A549 (cell line): ENCODE results near the gene DUSP28. TPM values are rescaled to one million over a fixed set of nuclear protein-coding genes. Genes with fewer than 3 reads are reported as not detected.

Experiments used
- ATAC-seq, 2 experiments: fragments of 200-7000 bp in 1 of 2; fragments of >200 bp in 1 of 2; cut with Nextera tagmentation in 1 of 2; cut with Tn5 transposase in 1 of 2; 3 replicates each; pipeline versions ENCODE4 v1.8.0 to v1.9.1; 2018 to 2020; ENCODE audit warnings: mild to moderate bottlenecking in 1 of 2, moderate library complexity in 1 of 2
- CTCF ChIA-PET: fragments of 300-600 bp; sonication (Branson Sonifier 250); formaldehyde crosslinking; extraction: SDS; loops from one replicate; lab custom pipeline; 2021; ENCODE audit warnings: antibody characterized with exemption, inconsistent platforms; lab: Yijun Ruan, JAX
- POLR2A ChIA-PET: fragments of 350-600 bp; formaldehyde crosslinking; extraction: SDS; loops from one replicate; lab custom pipeline; 2021; ENCODE audit warnings: antibody characterized with exemption, inconsistent platforms; lab: Yijun Ruan, JAX
- DNase-seq, 2 experiments: peaks; one replicate each; pipeline versions ENCODE4 v3.0.0 to v3.0.0-alpha.2; 2011 to 2016; ENCODE audit warnings: low read depth in 1 of 2, low spot score in 1 of 2
- FAIRE-seq: peaks from 2 replicates; lab custom pipeline; 2011; peaks lifted over from hg19 to GRCh38; lab: Jason Lieb, UNC
- H3K27ac ChIP-seq, 2 experiments: fragments of >200 bp; sonication (Bioruptor Twin); formaldehyde crosslinking; 3 replicates each; pipeline ENCODE4 v1.5.1; 2016 to 2017
- H3K4me1 ChIP-seq: fragments of >200 bp; sonication (Bioruptor Twin); formaldehyde crosslinking; 3 replicates; pipeline ENCODE4 v1.6.1; 2016
- H3K4me2 ChIP-seq: fragments of >200 bp; sonication (Bioruptor Twin); formaldehyde crosslinking; 3 replicates; pipeline ENCODE4 v1.6.1; 2016
- H3K4me3 ChIP-seq: fragments of >200 bp; sonication (Bioruptor Twin); formaldehyde crosslinking; 3 replicates; pipeline ENCODE4 v1.5.1; 2016
- H3K9me3 ChIP-seq: fragments of >200 bp; sonication (Bioruptor Twin); formaldehyde crosslinking; 3 replicates; pipeline ENCODE4 v1.6.1; 2016
- CBX2 ChIP-seq: fragments of 200-600 bp; sonication (generic); IDR thresholded peaks from 2 replicates; pipeline ENCODE4 v1.6.1; 2016; ENCODE audit warnings: low read depth, mild to moderate bottlenecking, borderline replicate concordance
- CEBPB ChIP-seq, 2 experiments: fragments of >200 bp in 1 of 2; sonication (Bioruptor Twin) in 1 of 2; formaldehyde crosslinking in 1 of 2; IDR thresholded peaks; 2 replicates each; pipeline ENCODE4 v1.6.1; 2012 to 2016
- CHD4 ChIP-seq: fragments of 200-600 bp; sonication (generic); IDR thresholded peaks from 2 replicates; pipeline ENCODE4 v1.6.1; 2016; ENCODE audit warnings: antibody characterized with exemption, mild to moderate bottlenecking, borderline replicate concordance
- EHMT2 ChIP-seq: fragments of 200-600 bp; sonication (generic); IDR thresholded peaks from 2 replicates; pipeline ENCODE4 v1.6.1; 2016; ENCODE audit warnings: antibody characterized with exemption, low read depth, mild to moderate bottlenecking, moderate library complexity
- FOXS1 ChIP-seq: fragments of 250-450 bp; sonication (Bioruptor Pico); IDR thresholded peaks from 2 replicates; pipeline ENCODE4 v1.5.0; 2020; ENCODE audit warnings: mild to moderate bottlenecking, moderate library complexity
- GATA3 ChIP-seq: IDR thresholded peaks from 2 replicates; pipeline ENCODE4 v1.6.1; 2012; ENCODE audit warnings: borderline replicate concordance
- HDAC2 ChIP-seq: fragments of 200-600 bp; sonication (generic); IDR thresholded peaks from 2 replicates; pipeline ENCODE4 v1.6.1; 2016
- MAFK ChIP-seq: fragments of 450-650 bp; IDR thresholded peaks from 2 replicates; pipeline ENCODE4 v1.6.1; 2014; ENCODE audit not compliant: partially characterized antibody
- MAZ ChIP-seq: fragments of 150-350 bp; IDR thresholded peaks from 2 replicates; pipeline ENCODE4 v1.6.1; 2014; ENCODE audit warnings: antibody characterized with exemption, low read depth, low read length, borderline replicate concordance
- NPAS2 ChIP-seq: fragments of 250-450 bp; sonication (Bioruptor Pico); IDR thresholded peaks from 2 replicates; pipeline ENCODE4 v1.8.0; 2022; ENCODE audit warnings: mild to moderate bottlenecking, moderate library complexity, borderline replicate concordance
- POLR2AphosphoS2 ChIP-seq: conservative IDR thresholded peaks from 2 replicates; pipeline ENCODE4 v1.6.1; 2012; ENCODE audit warnings: low read length, improper control_type of control experiment, inconsistent platforms
- RAD21 ChIP-seq, 2 experiments: fragments of >200 bp in 1 of 2; sonication (Bioruptor Twin) in 1 of 2; formaldehyde crosslinking in 1 of 2; IDR thresholded peaks in 1 of 2; conservative IDR thresholded peaks in 1 of 2; 2 replicates in 1 of 2; 3 replicates in 1 of 2; pipeline ENCODE4 v1.6.1; 2012 to 2018; ENCODE audit warnings: inconsistent platforms in 1 of 2
- SREBF2 ChIP-seq: fragments of 450-650 bp; IDR thresholded peaks from 2 replicates; pipeline ENCODE4 v1.6.1; 2014; ENCODE audit warnings: mild to moderate bottlenecking, moderate library complexity
- TP53 ChIP-seq: fragments of 250-450 bp; sonication (Bioruptor Pico); IDR thresholded peaks from 2 replicates; pipeline ENCODE4 v1.5.0; 2021; ENCODE audit warnings: mild to moderate bottlenecking, moderate library complexity
- ZFP36 ChIP-seq: fragments of 450-650 bp; IDR thresholded peaks from 2 replicates; pipeline ENCODE4 v1.6.1; 2014; ENCODE audit warnings: borderline replicate concordance; ENCODE audit not compliant: partially characterized antibody
- WGBS: methylation state at CpG from one replicate; pipeline ENCODE4 v1.1.6; 2017; ENCODE audit errors: missing lambda C conversion rate; 5-methylcytosine and 5-hydroxymethylcytosine counted together
- polyA plus RNA-seq, 4 experiments: library from polyadenylated mRNA; depleted of rRNA in 3 of 4; stranded (reverse); fragments of >200 nt; fragmentation: RNase III in 1 of 4; extraction: RNeasy Plus Mini Kit Qiagen cat#74134 plus additional on column Dnase treatment in 1 of 4; gene quantifications; 2 replicates in 3 of 4; 3 replicates in 1 of 4; pipeline ENCODE4 v1.2.3, GENCODE V29; 2011 to 2017
- TF ChIP-seq, protein P1 (sequence below): fragments of 200-600 bp; sonication (generic); IDR thresholded peaks from 2 replicates; pipeline ENCODE4 v1.6.1; 2016; ENCODE audit warnings: antibody characterized with exemption, mild to moderate bottlenecking, moderate library complexity
- TF ChIP-seq, protein P2 (sequence below): fragments of >200 bp; sonication (Bioruptor Twin); formaldehyde crosslinking; IDR thresholded peaks from 3 replicates; pipeline ENCODE4 v1.5.1; 2016
- TF ChIP-seq, protein P3 (sequence below): IDR thresholded peaks from 2 replicates; pipeline ENCODE4 v1.6.1; 2012; ENCODE audit warnings: low read depth, borderline replicate concordance

Gene DUSP28
- polyA plus RNA-seq, 2 of the 4 experiments (the other 2 are of a cell fraction) = 5.2 to 14.3 TPM

DNA sequence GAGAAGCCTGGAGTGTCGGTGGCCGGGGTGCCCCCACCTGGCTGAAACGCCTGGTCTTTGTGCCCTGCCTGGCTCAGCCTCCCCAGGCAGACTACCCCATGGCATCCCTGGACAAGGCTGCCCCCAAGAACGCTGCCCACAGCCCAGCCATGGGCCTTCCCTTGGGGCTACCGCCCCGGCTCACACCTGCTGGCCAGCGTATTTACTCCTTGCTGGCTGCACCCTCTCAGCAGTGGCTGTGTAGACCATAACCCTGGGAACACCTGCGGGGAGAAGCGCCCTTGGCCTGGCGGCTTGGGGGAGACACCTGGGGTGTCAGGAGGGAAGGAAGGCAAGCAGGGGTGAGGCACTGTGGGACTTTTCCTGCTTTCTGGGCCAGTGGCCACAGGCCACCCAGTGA lies 43.7 kb downstream of the DUSP28 start:
- peak in 1 of 2 experiments; percentile 11; a peak in 3 of 6 replicates for ATAC-seq

DNA sequence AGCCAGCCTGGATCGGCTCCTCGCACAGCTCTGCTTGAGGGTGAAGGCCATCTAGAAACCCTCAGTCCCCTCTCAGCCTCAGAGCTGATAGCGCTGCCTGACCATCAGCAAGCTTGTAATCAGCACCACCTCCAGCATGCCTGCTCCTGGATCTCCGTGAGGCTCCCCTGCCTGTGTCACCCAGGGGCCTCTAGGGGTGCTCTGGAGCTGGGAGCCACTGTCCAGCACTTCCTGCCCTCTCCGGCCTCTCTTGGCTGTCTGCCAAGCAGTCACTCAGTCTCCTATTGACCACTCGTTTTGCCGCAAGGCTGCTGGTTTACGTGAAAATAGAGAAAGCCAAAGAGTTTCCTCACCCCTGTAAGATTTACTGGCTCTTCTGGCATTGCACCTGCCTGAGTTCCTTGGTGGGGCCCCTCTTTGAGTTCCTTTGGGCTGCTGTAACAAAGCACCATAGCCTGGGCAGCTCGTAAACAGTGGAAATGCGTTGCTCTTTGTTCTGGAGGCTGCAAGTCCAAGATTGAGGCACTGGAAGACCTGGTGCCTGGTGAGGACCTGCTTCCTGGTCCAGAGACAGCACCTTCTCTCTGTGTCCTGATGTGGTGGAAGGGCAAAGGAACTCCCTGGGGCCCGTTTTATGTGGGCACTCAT lies 44.3 kb downstream of the DUSP28 start:
- DNase-seq (peak; percentile 65 to 68), FAIRE-seq (no peak), ATAC-seq (peak; percentile 73 to 92)
- TF ChIP-seq TP53 (CRISPR knock-in tag) (no peak), RAD21 (conservative IDR thresholded peaks at IDR 0.05 in 1 of 2, IDR thresholded peaks at IDR 0.05 in 1 of 2) (peak in 1 of 2 experiments; percentile 40; a peak in 2 of 5 replicates), POLR2AphosphoS2 (no peak), HDAC2 (no peak), EHMT2 (no peak), FOXS1 (no peak), CBX2 (no peak), CEBPB (IDR thresholded peaks at IDR 0.05) (no peak)
- TF ChIP-seq, protein P1, sequence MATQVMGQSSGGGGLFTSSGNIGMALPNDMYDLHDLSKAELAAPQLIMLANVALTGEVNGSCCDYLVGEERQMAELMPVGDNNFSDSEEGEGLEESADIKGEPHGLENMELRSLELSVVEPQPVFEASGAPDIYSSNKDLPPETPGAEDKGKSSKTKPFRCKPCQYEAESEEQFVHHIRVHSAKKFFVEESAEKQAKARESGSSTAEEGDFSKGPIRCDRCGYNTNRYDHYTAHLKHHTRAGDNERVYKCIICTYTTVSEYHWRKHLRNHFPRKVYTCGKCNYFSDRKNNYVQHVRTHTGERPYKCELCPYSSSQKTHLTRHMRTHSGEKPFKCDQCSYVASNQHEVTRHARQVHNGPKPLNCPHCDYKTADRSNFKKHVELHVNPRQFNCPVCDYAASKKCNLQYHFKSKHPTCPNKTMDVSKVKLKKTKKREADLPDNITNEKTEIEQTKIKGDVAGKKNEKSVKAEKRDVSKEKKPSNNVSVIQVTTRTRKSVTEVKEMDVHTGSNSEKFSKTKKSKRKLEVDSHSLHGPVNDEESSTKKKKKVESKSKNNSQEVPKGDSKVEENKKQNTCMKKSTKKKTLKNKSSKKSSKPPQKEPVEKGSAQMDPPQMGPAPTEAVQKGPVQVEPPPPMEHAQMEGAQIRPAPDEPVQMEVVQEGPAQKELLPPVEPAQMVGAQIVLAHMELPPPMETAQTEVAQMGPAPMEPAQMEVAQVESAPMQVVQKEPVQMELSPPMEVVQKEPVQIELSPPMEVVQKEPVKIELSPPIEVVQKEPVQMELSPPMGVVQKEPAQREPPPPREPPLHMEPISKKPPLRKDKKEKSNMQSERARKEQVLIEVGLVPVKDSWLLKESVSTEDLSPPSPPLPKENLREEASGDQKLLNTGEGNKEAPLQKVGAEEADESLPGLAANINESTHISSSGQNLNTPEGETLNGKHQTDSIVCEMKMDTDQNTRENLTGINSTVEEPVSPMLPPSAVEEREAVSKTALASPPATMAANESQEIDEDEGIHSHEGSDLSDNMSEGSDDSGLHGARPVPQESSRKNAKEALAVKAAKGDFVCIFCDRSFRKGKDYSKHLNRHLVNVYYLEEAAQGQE = peak; percentile 63
- TF ChIP-seq, protein P2, sequence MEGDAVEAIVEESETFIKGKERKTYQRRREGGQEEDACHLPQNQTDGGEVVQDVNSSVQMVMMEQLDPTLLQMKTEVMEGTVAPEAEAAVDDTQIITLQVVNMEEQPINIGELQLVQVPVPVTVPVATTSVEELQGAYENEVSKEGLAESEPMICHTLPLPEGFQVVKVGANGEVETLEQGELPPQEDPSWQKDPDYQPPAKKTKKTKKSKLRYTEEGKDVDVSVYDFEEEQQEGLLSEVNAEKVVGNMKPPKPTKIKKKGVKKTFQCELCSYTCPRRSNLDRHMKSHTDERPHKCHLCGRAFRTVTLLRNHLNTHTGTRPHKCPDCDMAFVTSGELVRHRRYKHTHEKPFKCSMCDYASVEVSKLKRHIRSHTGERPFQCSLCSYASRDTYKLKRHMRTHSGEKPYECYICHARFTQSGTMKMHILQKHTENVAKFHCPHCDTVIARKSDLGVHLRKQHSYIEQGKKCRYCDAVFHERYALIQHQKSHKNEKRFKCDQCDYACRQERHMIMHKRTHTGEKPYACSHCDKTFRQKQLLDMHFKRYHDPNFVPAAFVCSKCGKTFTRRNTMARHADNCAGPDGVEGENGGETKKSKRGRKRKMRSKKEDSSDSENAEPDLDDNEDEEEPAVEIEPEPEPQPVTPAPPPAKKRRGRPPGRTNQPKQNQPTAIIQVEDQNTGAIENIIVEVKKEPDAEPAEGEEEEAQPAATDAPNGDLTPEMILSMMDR = peak; percentile 26; the same call in 2 of the 3 replicates
- TF ChIP-seq, protein P3, sequence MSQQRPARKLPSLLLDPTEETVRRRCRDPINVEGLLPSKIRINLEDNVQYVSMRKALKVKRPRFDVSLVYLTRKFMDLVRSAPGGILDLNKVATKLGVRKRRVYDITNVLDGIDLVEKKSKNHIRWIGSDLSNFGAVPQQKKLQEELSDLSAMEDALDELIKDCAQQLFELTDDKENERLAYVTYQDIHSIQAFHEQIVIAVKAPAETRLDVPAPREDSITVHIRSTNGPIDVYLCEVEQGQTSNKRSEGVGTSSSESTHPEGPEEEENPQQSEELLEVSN = no peak
- Histone ChIP-seq H3K4me2 (no peak overlapping the region), H3K27ac (no peak overlapping the region), H3K4me1 (peaks cover 13% of the 10 kb centered on the region), H3K9me3 (no peaks in the 10 kb centered on the region), H3K4me3 (no peak overlapping the region)
- POLR2A ChIA-PET = no interaction called here
- CTCF ChIA-PET = interaction anchor here (0.7 to 1.9 kb wide), 8 partner anchors 10 to 52 kb away, joined by 3 to 5 read pairs (median 3); no protein-coding TSS in a partner anchor
- 62% methylated on average over 10 of the region's 11 CpGs for WGBS

More for the DNA sequence above, 43.7 kb downstream of the DUSP28 start:
- Histone ChIP-seq H3K4me3 (no peak overlapping the region), H3K27ac (no peak overlapping the region), H3K4me1 (peaks cover 13% of the 10 kb centered on the region)
- POLR2A ChIA-PET = no interaction called here
- FAIRE-seq = no peak
- WGBS = 88% methylated on average over 10 of the region's 10 CpGs
- no peak for TF ChIP-seq RAD21 (conservative IDR thresholded peaks at IDR 0.05 in 1 of 2, IDR thresholded peaks at IDR 0.05 in 1 of 2)
- TF ChIP-seq, all 56 proteins: peak for 0
- Histone ChIP-seq H3K9me3 (no peaks in the 10 kb centered on the region), H3K4me2 (no peak overlapping the region)
- CTCF ChIA-PET = interaction anchor here (0.7 to 1.9 kb wide), 6 partner anchors 10 to 38 kb away, joined by 3 to 5 read pairs (median 3); no protein-coding TSS in a partner anchor
- DNase-seq = no peak

DNA sequence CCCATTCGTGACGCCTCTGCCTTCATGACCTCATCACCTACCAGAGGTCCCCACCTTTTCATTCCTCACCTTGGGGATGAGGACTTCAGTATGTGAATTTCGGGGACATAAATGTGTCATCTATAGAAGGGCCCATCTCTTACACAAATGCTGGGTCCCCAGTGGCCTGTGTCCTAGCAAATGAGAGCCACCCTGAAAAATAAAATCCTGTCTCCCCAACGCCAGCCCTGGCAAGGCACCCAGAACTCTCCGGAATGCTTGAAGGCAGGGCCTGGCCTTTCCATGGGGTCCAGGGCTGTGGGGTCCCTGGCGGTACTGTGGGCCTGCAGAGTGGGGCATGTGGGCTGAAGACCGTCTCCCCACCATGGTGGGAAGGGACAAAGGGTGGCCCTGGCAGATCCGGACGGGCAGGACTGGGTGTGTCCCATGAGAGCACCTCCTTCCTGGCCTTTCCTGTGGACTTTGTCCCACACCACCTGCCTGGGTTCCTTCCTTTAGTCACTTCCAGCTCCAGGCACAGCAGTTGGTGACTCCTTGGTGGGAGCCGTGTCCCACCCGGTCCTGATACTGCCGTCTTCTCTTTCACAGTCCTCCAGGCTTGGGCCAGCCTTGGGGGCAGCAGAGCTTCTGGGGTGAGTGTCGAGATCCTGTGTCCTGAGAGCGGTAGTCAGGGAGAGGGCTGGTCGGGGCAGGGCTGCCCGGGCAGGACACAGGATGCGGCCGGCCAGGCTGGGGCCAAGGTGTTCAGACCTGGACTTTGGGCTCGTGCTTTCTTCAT lies 45.0 kb downstream of the DUSP28 start:
- 78% methylated on average over 18 of the region's 19 CpGs for WGBS
- CTCF ChIA-PET = interaction anchor here (0.6 to 1.9 kb wide), 8 partner anchors 11 to 106 kb away, joined by 3 to 5 read pairs (median 3); no protein-coding TSS in a partner anchor
- Histone ChIP-seq H3K27ac (no peak overlapping the region), H3K4me2 (peak overlapping the region; percentile 36; the same call in 2 of the 3 replicates), H3K4me1 (peaks cover 13% of the 10 kb centered on the region), H3K4me3 (no peak overlapping the region), H3K9me3 (no peaks in the 10 kb centered on the region)
- ATAC-seq = no peak; a peak in 1 of 6 replicates
- POLR2A ChIA-PET = no interaction called here
- no peak for TF ChIP-seq POLR2AphosphoS2
- TF ChIP-seq ZFP36 = no peak
- TF ChIP-seq CHD4 = no peak
- no peak for TF ChIP-seq SREBF2
- no peak for TF ChIP-seq MAZ
- TF ChIP-seq MAFK = no peak
- TF ChIP-seq NPAS2 (CRISPR knock-in tag) = no peak
- TF ChIP-seq GATA3 = no peak
- no peak for DNase-seq
- FAIRE-seq = no peak
